HG03558 (cell line): Measurements from ENCODE around the gene SERP2.

Source experiments
- ATAC-seq: cut with Tn5 transposase; IDR thresholded peaks from one replicate; pipeline ENCODE4 v1.9.1; 2021; ENCODE audit warnings: moderate number of reproducible peaks; ENCODE audit not compliant: unreplicated experiment; ENCODE audit errors: extremely low read depth

The SERP2 gene

DNA sequence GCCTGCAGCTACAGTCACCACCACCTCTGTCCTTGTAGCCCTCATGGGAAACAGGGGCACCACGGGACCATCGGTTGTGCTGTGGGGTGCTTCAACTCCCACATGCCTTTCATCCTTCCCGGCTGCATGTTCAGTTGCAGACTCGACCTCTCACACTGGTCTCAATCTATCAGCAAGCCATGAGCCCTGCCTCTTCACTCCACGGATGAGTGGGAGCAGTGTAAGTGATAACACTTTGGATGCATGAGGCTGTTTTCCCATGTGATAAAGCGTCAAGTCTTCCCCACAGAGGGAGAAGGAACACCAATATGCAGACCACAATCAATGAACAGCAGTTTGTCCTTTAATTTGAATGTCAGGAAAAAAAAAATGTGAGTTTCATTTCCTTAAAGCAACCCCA lies 12.2 kb downstream of the SERP2 start:
- ATAC-seq = no peak

DNA sequence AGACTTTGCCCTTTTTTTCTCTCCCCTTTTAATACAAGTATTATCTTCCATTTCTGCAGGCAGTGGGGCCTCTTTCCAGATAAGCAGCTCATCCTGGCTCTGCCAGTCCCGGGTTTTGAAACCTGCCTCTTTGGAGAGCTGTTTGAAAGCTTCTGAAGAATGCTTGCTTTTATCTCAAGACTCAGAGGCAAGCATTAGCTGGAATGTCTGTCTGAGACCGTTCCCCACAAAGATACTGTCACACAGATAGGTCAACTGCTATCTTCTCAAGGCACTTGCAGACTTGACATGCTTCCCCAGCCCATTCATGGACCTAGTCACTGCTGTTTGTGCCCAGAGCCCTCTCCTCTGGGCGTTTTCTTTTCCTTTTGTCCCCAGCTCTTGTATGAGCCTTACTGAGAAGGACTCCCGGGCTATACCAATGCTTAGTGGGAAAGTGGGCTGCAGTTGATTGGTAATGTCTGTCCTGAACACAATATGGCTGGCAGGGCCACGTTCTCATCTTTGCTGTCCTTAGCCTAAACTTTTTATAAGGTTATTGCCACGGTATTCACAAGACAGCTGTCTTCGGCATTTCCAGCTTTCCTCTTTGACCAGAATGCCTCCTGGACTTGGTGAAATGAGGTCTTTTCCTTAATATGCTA lies 13.4 kb downstream of the SERP2 start:
- ATAC-seq = no peak

DNA sequence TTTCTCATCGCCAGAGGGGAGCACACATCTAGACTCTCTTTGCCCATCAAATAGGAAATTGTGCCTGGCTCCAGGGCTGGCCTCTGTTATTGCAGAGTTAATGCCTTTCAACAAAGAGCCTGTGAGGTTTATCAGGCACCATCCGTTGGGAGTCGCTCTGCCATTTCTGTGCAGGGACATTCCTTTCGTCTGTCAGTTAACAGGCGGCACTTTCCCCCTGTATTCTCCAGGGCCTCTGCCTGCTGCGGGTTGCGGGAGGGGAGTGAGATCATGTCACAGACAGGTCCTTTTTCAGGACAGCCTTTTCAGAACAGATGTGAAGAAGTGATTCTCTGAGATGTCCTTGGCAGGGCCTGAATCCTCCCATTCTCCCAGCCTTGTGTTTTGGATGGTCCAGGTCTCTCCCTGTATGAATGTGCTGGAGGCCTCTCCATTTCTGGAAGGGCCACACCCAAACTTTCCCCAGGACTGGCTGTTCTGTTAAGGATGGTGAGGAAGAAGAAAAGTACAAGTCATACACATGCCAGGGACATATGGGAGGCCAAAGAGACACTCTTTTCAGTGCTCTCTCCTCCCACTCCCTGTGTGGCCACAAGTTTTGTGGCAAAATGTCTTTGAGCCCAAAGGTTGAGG lies 14.9 kb downstream of the SERP2 start:
- no peak for ATAC-seq

DNA sequence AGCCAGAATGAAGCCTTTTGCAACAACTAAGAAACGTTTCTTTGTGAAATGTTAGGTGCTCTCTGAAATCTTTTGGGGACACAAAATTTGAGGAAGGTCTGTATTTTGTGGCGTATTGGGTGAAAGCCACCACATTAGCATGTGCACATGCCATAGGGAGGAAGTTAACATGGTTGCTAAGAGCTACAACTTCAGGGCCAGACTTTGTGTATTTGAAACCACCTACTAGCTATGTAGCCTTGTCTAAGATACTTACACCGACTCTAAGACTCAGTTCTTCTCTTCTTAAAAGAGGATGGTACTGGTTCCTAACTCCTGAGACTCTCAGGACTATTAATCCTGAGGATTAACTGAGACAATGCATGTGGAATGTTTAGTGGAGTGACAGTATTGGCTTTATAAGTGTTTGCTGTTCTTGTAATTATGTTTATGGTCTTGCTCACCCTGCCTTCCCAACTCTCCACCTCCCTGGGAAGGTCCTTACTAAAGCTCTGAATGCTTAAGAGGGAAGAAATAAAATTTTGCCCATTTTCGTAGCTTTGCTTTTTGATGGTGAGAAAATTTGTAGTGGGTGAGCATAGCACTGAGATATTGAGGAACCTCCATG lies 15.5 kb downstream of the SERP2 start:
- no peak for ATAC-seq

DNA sequence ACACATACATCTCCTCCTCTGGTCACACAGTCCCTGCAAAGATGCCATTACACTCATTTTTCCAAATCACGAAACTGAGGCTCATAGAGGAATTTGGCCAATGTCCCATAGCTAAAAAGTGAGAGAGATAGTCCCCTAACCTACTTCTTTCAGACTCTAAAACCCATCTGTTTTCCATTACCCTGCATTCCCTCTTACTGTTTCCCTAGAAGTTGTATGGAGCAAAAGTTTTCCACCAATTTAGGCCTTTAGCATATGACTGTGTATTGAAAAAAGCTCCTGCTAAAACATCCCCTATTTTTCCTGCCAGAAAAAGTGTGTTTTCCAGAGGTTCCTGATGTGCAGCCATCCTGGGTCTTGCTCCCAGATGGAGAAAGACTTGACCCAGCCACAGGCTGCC lies 16.3 kb downstream of the SERP2 start:
- no peak for ATAC-seq

DNA sequence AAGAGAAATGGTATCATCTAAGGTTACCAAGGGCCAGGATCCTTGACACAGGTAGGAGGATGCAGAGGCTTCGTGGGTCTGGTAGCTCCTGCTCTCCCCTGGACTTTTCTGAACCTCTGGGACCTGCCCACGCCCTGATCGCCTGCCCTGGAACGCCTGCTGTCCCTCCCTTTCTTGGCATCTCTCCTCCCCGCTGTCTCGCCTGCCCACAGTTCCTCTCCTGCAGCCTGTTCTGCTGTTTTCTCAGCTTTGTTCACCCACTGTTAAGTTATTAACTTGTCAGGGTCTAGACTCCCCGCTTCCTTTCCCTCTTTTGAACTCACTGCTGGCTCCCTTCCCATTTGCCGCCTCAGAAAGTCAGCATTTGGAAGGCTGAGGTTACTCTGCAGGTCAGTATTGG lies 19.8 kb downstream of the SERP2 start:
- ATAC-seq = no peak

DNA sequence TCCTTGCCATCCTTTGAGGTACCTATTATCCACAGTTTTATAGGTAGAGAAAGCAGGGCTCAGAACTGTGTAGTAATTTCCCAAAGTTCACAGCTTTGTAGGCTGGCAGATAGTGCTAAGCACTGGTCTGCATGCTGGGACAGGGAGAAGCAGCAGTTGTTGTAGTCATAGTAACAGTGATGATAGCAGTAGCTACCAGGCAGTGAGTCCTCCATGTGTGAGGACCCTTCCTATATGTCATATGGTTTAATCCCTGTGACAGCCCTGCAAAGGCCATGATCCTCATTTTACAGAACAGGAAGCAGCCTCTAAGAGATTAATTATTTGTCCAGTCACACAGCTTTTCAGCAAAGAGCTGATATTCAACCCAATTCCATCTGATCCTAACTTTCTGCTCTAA lies 21.0 kb downstream of the SERP2 start:
- ATAC-seq = no peak

DNA sequence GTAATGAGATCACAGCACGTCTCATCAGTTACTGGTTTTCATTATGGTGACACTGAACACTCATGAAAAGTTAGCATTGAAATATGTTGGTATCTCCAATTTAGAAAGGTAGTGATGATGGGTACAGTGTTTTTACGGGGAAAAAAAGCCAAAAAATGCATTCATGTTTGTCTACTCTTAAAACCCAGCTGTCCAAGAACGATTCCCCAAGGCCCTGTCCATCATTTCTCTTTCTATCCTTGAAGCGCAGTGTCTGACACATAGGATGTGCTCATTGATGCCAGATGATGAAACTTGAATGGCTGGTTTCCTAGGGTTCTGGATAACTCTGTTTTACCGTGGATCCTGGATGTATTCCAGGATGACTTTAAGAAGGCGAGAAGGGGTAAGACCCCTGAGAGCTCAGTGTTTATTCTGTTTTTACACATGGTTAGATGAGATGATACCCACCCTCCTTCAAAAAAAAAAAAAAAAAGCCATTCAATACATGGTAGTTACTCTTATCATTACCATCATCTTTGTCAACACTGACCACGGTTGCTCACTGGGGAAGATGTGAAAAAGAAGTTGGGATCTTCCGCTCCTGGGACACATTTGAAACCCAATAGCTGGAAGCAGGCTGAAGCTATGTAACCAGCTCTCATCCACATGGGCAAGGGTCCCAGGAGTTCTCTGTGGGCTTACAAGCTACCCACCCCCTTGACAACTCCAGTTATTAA lies 22.5 kb downstream of the SERP2 start:
- ATAC-seq = no peak

DNA sequence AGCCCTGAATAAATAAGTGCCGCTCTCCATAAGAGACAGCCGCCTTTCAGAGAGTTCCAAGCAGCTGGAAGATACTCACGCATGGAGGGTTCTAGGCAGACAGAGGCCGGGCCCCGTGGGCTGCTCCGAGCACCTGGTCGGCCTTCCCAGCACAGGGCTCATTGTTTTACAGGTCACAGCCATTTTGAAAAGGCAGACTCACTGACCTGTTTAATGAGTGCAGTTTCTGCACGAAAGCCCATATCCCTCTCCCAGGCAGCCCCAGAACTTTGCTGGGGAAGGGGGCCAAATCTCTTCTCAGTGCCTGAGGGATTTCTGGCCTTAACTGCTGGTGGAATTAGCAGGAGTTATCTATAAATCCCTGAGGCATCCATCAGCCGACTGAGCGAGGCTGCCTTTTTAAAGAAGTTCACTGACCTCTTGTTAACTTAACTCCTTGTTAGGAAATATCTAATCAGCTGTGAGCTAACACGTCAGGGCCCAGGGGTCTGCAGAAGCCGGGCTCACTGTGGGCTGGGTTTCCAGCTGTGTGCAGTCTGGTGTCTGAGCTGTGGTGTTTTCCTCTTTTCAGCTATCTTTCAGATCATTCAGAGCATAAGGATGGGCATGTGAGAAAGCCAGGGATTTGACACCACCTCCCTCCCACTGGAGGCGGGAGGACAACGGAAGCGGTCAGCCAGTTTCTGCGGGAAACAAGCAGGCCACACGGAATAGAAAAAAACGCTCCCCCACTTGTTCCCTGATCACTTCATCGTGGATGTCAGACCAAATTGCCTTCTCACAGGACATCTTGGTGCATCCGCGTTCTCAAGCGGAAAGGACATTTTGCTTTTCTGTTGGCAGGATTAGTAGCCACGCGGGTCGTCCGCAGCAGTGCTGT lies 23.3 kb downstream of the SERP2 start:
- ATAC-seq = no peak

DNA sequence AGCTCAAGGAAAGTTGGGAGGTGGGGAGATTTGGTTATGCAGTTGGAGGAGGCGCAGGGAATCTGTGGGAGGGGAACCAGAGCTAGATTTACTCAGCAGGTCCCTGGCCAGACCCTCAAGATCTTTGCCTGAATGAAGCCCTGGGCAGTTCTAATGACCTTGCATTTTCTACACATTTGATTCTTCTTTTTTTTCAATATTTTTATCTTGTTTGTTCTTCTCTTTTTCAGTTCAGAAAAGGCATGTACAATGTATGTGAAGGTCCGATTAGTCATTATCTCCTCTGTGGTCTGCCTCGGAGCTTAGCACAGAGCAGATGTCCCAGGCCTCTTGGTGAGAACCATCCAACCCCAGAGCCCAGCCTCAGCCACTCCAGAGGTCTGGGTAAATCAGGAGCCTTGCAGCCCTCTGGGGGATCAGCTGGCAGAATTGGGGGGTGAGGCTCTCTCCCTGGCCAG lies 24.2 kb downstream of the SERP2 start:
- no peak for ATAC-seq

DNA sequence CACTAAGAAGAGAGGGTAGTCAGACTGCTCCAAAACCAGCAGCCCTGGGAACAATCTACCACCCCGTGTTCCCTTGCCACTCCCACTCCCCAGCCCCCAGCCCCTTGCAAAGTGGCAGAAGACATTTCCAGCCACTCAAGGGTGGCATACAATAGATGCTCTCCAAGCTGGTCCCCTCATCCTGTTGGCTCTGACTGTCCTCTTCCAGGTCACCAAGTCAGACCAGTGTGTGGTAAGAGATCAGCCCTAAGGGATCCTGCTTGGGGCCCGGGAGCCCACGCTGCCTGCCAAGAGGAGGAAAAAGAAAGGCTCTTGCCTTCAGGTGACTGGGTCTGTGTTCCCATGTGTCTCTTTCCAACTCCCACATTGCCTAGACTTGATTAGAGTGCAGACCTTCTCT lies 25.0 kb downstream of the SERP2 start:
- no peak for ATAC-seq

DNA sequence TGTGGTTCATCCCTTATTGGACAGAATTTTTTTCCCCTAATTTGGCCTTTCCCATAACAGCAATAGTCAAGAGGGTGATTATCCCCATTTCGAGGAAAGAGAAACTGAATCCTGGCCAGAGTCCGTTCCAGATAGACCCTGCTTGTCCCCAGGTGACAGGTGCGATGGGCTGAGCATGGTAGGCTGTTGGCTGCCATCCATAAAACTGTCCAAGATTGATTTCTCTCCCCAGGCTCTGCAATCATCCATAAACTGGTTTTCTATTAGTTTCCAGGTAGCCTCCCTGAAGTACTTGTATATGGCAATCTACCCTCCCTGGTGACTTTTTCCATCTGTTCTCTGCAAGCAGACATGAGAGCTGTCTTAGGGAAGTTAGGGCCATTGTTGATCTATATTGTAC lies 25.4 kb downstream of the SERP2 start:
- no peak for ATAC-seq

DNA sequence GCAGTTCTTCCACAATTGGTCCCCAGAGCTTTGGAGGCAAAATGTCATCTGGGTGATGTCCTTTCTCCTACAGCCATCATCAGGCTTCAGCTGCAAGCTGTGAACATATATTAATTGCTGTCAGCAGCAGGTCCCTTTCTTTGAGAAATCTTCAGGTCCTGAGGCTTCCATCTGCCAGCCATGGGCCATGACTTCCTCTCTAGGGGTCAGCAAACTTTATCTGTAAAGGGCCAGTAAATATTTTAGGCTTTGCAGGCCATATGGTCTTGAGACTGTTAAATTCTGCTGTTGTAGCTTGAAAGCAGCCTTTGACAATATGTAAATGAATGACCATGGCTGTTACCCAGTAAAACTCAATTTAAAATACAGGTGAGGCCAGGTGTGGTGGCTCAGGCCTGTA lies 27.1 kb downstream of the SERP2 start:
- ATAC-seq = no peak

DNA sequence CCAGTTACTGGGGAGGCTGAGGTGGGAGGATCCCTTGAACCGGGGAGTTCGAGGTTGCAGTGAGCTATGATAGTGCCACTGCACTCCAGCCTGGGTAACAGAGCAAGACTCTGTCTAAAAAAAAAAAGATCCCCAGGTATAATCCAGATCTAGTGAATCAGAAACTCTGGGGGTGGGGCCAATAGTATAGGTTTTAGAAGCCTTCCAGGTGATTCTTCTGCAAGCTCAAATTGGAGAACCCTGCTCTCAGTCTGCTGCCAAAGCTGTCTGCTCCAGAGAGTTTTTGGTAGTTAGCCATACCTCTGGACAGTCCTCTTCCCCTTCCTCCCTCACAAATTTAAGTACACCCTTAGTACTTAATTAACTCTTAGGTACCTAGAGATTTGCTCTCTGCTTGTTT lies 28.0 kb downstream of the SERP2 start:
- ATAC-seq = no peak

DNA sequence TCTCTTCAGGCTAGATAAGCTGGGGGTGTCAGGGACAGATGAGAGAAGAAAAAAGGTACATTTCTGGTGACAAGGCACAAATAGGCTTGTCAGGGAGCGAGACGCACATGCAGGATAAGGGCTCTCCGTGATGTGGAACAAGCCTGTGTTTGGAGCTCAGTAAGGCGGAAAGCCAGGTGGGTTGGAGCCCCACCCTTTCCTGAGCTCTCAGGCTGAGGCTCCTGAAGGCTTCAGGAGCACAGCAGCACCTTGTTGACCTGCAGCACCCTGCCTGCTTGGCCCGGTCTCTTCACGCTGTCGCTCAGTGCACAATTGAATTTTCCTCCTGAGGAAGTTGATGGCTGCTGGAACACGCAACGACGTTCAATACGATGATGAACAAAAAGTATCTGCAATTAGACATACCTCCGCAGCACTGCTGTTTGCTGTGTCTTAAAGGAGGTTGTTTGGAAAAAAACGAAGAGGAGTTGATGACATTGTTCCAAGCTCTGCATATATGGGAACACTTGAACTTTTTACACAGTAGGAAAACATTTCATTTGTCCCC lies 29.3 kb downstream of the SERP2 start:
- no peak for ATAC-seq

DNA sequence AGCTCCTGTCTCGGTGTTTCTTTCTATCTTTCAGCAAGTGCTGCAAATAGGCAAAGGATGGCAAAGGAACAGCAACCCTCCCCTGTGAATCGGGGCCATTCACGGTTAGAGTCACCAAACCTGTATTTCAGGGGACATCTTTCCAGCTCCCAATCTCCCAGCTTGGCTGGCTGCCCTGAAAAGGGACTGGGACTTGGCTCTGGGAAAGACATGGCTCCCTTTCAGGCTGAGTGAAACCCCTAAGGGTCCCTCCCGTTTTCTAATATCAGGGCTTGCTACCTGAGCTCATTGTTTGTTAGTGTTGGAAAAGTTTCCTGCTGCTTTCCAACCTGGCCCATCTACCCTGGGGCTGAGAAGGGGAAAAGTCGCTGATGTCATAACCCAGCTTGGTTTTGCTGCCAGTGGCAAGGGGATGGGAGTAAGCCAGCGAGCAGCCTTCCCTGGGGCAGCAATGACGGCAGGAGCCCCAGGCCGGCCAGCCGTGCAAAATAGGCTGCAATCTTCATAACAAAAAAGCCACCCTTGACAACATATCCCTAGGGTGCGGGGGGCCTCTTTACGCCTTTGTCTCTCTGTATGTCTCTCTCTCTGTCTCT lies 29.9 kb downstream of the SERP2 start:
- no peak for ATAC-seq

DNA sequence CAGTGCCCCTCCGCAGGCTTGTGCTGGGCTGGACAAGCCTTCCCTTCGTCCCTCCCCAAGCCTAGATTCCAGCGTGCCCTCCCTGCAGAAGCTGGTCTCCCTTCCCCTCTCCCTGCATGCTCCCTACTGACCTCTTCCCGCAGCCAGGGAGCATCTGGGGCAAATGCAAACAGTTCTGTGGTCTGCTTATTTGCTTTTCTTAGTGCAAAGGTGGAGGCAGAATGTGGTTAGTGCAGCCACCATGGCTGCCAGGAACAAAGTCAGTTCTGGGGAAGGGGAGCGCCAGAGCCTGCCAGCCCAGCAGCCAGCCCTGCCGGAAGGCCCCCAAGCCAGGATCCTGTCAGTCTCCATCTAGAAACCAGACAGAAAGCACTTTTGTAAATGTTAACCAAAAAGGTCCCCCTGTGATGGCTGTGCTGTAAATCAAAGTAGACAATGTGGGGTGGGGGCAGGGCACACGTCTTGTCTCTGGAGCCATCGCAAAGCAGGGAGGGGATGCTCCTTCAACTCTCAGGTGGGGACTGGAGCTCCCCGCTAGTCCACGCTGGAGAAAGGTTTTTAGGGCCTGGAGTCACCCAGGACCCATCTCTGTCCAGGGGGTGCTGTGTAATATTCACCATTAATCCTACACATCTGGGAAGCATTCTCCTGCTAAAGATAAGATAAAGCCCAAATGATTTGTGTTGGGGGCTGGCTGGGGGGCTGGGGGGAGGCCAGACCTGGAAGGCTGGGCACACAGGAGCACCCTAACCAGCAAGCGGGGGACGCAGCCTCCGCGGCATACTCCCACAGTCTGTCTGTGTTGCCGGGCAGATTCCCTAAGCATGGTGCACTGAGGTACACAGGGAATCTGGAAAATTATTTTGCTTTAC lies 30.9 kb downstream of the SERP2 start:
- ATAC-seq = no peak

DNA sequence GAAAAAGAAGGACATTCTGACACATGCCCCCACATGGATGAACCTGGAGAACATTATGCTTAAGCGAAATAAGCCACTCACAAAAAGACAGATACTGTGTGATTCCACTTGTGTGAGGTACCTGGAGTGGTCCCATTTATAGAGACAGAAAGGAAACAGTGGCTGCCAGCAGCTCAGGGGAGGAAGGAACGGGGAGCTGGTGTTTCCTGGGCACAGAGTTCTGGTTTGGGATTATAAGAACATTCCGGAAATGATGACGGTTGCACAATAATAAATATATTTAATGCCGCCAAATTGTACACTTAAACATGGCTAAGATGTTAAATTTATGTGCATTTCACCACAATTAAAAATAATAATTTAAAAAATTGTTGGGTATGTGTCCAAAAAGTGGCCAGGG lies 33.0 kb downstream of the SERP2 start:
- ATAC-seq = no peak

DNA sequence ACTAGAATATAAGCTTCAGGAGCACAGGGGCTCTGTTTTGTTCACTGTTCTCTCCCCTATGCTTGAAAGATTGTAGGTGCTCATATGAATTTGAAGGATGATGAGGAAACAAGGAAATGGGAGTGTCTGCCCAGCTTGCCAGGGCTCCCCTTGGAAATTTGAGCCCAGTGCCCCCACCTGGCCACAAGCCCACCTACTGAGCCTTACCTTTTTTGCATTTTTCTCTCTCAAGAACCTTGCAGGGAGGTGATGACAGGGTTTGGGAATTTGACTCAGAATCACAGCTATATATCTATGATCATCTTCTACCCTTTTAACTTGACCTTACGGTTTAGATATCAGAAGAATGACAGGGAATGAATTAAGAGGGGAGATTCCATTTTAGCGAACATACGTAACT lies 33.8 kb downstream of the SERP2 start:
- no peak for ATAC-seq
